Nucleus accumbens (tissue), 56 donors: ENCODE measurements around the gene EHF.
"Not testable (repeated sequence)": the region's sequence is repeated elsewhere in the genome, so short reads cannot be mapped to it uniquely, and the experiment has no call there.

Experiments
- DNase-seq, 56 donors: peaks; one replicate each; lab custom pipeline; 2025; lab: John Stamatoyannopoulos, UW

EHF gene

DNA sequence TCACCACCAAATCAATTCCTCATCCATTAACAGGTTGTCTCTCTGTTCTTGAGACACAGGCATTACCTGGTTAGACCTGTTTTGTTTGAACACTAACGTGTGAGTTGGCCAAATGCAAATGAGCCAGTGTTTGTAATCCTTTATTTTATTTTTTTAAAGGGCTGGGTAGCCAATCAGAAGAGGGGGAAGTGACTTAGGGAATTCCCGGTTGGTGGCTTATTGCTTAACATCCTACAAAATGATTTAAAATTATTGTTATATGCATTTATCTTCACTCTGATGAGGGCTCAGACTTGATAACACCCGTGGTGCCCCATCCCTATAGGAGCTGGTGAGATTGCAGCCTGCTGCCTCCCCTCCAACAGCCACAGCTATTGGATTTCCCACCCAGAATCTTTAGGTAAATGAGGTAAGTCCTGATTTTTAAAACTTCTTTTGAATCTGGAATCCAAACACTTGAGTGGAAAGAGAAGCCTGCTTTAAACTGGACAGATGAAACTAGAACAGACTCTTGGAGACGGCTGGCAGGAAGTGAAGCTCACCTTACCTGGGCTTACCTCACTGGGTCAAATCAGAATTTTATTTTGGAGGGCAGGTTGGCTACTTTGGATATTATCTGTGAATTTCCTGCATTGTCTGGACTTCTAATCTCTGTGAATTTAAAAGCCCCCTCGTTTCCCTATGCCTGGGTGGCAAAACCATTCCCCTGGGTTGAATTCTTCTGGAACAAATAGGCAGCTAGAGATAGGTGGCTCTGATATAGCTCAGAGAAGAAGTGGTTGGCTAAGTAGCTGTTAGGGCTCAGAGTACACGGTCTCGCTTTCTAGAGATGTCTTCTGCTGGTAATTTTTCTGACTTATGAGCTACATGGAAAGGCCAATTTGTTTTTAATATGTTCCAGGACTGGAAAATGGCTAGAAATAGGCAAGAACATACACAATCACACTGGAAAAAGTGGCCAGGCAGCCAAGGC is at the start of gene EHF:
Gene EHF, plus strand, starts transcription at position 274 of the 973 bp plus-strand sequence. CDS start 21,538 bp downstream, outside the sequence.
- no peak for DNase-seq

DNA sequence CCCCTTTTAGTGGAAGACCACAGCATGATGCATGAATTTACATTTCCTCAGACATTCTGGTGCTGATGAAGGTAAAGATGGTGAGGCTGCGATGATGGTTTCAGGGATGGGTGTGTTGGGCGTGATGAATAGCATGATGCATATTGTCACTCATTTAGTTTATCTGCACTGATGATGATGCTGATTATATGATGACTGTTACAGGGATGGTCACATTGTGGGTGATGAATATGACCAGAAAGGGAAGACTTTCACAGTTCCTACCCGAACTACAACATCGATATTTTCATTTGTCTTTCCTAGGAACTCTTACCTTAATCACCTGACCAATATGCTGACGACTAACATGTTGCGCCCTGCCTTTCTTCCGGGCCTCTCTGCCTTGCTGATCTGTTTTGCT is 47.4 kb upstream of the EHF start:
- no peak for DNase-seq

DNA sequence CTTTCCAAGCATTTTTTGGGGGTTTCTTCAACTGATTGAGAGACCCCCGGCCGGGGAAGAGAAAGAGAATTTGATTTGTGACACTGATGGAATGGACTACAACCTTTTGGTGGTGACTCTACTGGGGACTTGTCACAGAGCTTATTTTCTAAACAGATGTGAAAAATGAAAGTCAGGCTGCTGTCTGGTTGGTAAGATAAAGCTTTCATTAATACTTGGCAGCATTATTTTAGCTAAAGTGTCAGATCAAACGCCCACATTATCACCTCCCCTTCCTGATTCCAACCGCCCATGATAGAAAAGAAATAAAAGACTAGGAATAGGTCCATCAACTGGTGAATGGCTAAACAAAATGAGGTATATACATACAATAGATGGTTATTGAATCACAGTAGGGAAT is 45.6 kb upstream of the EHF start:
- no peak for DNase-seq

DNA sequence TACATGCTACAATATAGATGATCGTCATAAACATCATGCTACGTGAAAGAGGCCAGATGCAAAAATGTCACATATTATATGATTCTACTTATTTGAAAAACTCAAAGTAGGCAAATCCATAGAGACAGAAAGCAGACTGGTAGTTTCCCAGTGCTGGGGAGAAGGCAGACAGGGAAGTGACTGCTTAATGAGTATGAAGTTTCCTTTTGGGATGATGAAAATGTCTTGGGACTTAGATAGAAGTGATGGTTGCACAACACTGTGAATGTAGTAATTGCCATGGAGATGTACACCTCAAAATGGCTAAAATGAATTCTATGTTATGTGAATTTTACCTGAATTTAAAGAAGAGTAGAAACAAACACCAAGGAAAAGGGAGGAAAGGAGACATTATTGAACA is 45.2 kb upstream of the EHF start:
- no peak for DNase-seq

DNA sequence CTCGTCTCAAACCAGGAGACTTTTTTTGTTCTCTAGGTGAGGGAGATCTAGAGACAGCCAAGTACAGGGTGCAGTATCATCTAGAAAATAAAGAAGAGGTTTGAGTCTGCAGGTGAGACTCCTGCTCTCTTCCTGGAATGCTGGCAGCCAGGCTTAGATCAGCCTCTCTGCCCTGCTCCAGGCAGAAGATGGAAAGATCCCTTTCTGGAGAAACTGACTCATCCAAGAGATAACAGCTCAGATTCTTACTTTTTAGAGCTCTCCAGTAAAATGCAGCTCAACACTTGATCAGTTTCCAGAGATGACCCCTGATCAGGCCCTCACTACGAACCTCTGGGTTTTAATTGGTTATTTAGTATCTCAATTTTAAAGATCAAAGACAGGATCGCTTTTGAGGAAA is 44.6 kb upstream of the EHF start:
- no peak for DNase-seq

DNA sequence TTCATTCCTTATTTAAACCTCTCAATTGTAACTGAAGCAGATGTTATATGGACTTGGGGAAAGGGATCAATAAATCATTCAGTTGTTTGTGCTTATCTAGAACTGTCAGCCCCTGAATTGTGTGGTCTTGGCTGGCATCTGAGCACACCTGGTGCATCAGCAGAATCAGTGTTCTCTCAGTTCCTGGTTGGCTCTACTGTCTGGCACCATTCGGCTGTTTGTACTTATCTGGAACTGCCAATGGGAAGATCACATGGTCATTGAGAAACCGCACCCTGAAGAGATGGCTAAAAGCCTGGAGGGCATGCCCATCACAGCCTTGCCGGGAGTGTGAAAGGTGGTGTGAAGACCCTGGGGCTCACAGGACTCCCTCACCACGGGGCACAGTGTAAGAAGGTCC is 37.1 kb upstream of the EHF start:
- no peak for DNase-seq

DNA sequence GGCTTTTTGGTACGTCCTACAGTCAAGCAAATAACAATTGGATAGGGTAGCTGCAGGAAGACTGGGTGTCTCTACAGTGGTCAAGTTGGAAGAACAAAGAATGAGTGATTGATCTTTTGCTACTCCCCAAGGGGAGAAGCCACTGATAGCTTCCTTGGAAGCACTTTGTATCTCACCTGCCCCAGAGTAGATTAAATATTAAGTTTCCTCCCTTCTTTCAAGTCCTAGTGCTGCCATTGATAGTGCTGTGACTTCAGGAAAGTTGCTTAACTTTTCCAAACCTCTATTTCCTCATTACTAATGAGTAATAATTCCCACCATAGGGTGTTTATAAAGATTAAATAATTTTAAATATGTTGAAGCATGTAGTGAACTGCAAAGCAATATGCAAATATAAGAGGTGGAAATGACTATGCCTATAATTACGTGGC is 35.6 kb upstream of the EHF start:
- no peak for DNase-seq

DNA sequence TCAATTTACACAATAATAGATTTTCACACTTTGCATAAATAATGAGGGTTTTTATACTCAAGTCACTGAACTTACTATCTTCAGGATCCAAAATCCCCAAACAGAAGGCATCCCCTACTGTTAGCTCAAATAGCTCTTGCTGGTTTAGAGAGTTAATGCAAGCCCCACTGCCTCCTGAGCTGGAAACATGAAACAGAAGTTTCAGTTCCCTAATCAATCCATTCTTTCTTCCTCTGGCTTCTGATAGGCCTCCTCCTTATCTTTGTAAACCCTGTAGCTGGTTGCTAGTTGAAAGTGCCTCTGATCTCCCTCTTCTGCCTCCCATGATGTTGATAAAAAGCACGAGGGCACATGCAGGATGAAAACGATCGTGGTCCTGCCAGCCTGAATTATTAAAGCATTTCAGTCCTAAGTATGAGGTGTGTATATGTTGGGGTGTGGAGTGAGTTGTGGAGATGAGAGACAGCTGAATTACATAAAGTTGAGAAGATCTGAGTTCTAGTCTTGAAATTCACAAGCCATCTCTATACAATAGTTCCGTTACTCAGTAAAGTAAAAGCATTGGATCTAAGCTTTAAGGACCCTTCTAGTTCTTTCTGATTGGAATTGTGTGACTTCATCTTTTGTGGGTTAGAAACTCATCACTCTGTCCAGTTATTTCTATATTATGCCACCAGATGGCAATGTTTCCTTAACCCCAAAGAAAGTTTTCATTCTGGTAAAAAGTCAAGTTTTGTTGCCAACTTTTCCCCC is 35.0 kb upstream of the EHF start:
- DNase-seq: peak in 9 of 56 donors; percentile 2 to 30 (median 6)

DNA sequence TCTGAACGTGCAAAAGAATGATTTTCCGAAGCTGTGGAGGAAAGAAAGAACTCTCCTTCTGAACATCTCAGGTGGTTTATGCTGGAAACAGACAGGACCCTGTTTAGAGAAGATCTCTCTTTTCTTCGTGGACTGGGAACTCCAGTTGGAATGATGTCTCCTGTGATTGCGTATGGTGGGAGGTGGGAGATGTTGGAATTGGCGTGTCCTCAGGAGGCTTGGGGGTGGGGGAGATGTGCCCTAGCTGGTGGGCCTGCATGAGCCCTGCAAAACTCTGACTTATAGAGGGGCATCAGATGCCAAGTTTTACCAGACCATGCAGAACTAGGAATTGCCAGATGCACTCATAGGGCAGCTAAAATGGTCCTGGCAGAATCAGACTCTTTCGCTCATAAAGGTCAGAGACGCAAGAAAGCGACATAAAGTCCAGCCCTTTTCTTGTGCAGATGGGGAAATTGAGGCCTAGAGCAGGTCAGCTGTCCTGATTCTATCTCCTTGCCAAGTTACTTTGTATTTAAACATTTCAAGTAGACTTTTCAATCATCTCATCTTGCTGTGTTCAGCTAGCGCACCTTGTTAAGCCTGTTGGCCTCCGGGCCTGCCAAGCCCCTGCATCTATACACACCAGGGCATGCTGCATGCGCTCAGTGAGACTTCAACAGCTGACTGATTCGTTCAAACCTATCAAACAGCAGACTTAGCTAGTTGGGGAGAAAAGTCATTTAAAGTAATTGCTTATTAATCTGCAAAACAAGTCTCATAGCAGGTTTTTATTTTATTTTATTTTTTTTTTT is 34.2 kb upstream of the EHF start:
- peak in 5 of 56 donors; percentile 4 to 12 (median 9) for DNase-seq

DNA sequence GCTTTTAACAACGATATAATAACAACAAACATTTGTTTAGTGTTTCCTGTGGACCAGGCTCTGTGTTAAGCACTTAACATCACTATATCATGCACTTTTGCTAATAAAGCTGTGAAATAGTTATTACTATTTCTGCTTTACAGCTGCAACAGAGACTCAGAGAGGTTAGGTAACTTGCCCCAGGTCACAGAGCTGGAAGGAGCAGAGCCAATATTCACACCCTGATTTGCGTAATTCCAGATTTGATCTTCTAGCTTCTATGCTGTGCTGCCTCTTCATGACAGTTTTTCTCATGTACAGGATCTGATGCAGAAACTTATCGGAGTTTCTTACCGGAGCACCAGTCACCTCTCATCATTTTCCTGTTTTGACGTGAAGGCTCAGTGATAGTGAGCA is 33.6 kb upstream of the EHF start:
- no peak for DNase-seq

DNA sequence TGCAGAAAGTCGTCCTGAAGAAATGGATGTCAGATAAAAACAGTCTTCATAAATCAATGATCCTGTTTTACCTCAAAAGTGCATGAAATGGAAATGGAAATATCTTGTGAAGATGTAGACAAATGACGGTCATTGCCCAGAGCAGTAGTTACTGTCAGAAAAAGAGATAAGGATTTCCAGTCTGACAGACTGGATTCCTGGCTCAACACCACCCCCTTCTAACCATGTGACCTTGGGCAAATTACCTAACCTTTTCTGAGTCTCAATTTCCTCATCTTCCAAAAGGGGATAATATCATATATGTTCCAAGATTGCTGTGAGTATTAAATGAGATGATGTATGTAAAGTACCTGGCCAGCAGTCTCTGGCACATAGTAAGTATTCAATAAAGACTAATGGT is 32.9 kb upstream of the EHF start:
- no peak for DNase-seq

DNA sequence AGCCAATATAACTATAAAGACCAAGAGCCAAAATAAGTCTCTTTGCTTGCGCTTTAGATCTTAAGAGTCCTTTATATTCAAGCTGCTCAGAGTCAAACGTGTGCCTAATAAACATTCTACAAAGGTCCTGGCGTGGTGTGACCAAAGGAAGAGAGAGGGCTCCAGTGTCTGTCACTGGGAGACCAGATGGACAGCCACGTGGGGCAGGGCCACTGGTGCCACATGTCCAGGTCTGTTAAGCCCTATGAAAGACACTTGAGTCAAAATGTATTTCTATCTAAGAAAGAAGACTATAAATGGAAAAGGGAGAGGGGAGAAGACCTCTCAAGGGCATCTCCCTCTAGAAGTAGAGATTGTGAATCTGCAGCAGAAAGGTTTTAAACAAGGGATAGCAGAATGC is 32.2 kb upstream of the EHF start:
- no peak for DNase-seq

DNA sequence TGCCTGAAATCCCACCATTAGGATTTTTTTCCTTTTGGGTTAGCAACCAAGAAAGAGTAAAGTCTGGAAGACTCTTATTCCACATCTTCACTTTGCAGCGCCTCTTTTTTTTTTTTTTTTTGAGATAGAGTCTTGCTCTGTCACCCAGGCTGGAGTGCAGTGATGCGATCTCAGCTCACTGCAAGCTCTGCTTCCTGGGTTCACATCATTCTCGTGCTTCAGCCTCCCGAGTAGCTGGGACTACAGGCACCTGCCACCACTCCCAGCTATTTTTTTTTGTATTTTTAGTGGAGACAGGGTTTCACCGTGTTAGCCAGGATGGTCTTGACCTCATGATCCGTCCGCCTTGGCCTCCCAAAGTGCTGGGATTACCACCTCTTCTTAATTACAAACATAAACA is 31.7 kb upstream of the EHF start:
- not testable (repeated sequence) for DNase-seq

DNA sequence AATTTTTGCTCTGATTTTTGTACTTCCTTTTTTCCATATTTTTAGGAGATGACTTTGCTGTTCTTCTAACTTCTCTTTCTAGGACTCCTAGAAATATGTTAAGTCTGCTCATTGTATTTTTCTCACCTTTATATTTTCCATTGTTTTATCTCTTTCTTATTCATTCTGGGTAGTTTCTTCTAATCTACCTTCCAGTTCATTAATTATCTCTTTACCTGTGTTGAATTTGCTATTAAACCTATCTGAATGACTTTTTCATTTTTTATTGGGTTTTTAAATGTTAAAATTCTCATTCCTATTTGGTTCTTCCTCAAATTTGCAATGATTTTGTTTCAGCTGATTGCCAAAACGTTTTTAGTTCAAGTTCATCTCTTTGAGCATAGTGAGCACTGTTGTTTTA is 27.8 kb upstream of the EHF start:
- DNase-seq: no peak

DNA sequence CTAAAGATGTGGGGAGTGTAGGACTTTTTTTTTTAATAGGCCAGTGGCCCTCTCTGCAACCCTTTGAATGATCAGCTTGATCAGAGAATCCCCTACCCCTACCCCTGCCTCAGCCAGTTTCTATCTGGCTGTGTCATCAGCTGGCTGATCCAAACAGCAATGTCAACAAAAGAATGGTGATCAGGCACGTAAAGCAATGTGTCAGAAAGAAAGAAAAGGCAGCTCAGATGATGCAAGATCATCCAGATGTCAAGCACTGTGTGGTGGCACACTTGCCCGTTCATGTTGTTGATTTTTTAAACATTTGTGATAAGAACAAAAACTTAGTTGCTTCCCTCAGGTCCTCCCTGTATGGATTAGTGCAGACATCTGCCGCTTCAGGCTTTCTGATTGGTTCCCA is 26.3 kb upstream of the EHF start:
- DNase-seq: no peak

DNA sequence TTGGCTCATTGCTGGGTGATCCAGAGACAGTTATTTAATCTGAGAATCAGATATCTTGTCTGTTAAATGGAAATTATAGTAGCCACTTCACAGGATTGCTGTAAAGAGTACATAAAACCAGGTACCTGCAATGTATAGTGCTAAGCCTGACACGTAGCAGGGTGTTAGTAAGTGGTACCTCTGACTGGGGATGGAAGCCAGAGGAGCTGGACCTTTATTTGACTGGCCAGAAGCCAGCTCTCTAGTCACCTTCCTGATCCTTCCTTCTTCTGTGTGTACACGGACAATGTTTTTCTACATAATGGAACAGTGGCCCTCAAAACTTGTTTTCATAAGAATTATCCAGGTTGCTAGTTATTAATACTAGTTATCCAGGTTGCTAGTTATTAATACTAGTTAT is 25.5 kb upstream of the EHF start:
- DNase-seq: no peak

DNA sequence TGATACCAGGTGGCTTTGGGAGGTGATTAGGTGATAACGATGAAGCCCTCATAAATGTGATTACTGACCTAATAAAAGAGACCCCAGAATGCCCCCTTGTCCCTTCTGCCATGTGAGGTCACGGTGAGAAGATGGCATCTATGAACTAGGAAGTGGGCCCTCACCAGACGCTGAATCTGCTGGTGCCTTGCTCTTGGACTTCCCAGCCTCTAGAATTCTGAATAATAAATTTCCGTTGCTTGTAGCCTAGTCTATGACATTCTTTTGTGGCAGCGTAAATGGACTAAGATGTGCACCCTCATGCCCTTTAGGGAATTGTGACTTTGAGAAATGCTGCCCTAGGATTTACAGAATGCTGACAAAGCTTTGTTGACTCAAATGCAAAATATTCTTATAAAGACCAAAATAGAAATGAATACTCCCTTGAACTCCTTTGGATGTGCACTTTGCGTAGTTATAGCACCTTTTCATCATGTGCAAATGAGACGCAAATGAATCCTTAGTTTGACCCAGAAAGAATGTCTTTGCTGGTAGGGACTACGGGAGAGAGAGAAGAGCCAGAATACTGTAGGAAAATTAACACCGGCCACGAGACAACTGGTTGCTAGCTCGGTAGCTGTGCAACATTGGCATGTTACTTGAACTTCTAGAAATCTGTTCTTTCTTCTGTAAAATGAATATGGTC is 24.8 kb upstream of the EHF start:
- DNase-seq: no peak

DNA sequence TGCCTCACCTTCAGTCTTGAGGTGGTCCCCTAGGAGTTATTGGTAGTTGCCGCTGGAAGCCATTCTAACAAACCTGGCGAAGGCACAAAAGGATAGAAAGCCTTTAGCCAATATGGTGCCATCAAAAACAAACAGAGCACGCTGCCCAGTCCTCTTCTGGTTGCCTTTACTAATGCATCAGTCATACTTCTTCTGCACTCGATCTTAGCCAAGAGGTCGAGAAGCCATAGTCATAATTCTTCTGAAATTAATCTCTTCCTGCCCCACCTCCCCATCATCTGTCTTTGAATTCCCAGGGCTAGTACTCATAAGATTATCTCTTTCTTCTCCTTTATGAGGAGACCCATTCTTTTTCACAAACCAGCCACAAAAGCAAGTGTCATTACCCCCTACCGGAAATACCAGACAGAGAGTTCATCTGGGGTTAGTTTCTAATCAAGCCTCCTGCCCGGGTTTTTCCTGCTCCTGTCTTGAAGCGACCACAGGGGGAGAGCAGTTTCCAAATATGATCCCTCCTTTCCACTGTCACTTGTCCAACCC is 21.4 kb upstream of the EHF start:
- no peak for DNase-seq

DNA sequence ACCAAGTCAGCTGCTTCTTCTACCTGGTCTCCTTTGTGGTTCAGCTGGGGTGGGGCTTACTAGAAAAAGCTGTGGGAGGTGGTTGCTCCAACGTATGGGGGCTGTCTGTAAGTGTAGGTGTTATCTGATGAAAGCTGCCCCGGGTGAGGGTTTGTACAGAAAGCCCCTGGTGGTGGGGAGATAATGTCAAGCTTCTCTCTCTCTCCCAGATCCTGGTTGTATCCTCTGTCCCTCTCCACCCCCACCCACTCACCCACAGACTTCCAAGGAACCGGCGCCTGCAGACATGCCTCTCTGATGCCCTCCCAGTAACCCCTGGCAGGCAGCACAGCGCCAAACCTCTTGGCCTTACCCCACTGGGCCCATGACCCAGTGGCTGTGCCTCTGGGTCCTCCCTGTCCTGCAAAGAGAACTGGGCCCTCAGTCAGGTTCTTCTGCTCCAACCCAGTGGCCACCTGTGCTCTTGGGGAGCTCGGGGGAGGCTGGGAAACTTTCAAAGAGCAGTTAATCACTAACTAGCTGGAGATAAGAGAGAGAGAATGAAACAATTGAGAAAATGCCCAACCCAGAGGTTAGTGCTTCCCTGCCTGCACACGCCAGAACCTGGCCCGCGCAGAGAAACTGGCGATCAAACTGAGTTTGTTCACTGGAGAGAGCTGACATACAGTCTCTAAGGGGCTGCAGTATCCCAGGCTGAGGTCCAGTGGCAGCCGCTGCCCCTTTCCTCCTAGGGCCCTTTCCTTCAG is 20.4 kb upstream of the EHF start:
- DNase-seq: no peak
